Thyroid gland (tissue), 4 donors: ENCODE data around the gene SLC25A44.

ENCODE experiments used
- CTCF ChIP-seq, 6 experiments: fragments of 200-600 bp in 3 of 6; fragments of 450-650 bp in 3 of 6; sonication (generic) in 3 of 6; IDR thresholded peaks; one replicate each; pipeline ENCODE4 v1.5.1; 2016 to 2019; ENCODE audit warnings: antibody characterized with exemption in 6 of 6, mild to moderate bottlenecking in 2 of 6, inconsistent platforms in 1 of 6, moderate library complexity in 1 of 6
- POLR2A ChIP-seq, 2 donors: fragments of 450-650 bp; IDR thresholded peaks; one replicate each; pipeline ENCODE4 v1.6.1; 2017; ENCODE audit warnings: antibody characterized with exemption in 2 of 2, mild to moderate bottlenecking in 2 of 2, moderate library complexity in 1 of 2

- no peak for TF ChIP-seq CTCF (IDR thresholded peaks at IDR 0.05)
- TF ChIP-seq POLR2A (IDR thresholded peaks at IDR 0.05): peak in 1 of 2 donors; percentile 56
These were observed 40.5 kb upstream of the SLC25A44 start, which contains the start of gene SEMA4A for GRCh38 chr1:156153362-156153761.
